WI38 (cell line): ENCODE measurements around the gene KLHL29.

Source experiments
- H3K4me3 ChIP-seq: 2 replicates; pipeline ENCODE4 v1.5.1; 2011; ENCODE audit warnings: low read depth, mild to moderate bottlenecking, control low read depth, low read length
- CTCF ChIP-seq: IDR thresholded peaks from 2 replicates; pipeline ENCODE4 v1.5.1; 2012; ENCODE audit warnings: low read depth, mild to moderate bottlenecking, control low read depth, low read length

KLHL29 gene

GRCh38 chr2:23349508-23349907 is 35.5 kb upstream of the KLHL29 start:
- no peak overlapping the region for H3K4me3 ChIP-seq
- TF ChIP-seq CTCF: no peak

- TF ChIP-seq CTCF: no peak
Observed at GRCh38 chr2:23350041-23350791, 34.8 kb upstream of the KLHL29 start.

GRCh38 chr2:23350792-23351355 is 34.1 kb upstream of the KLHL29 start:
- no peak overlapping the region for H3K4me3 ChIP-seq
- no peak for TF ChIP-seq CTCF

More at GRCh38 chr2:23350041-23350791, 34.8 kb upstream of the KLHL29 start:
- H3K4me3 ChIP-seq: no peak overlapping the region

GRCh38 chr2:23351388-23352141 is 33.4 kb upstream of the KLHL29 start:
- H3K4me3 ChIP-seq: no peak overlapping the region
- peak; percentile 76 for TF ChIP-seq CTCF

- TF ChIP-seq CTCF: no peak
Observed at GRCh38 chr2:23354554-23354953, 30.4 kb upstream of the KLHL29 start.

GRCh38 chr2:23355001-23355400 is 30.0 kb upstream of the KLHL29 start:
- no peak for TF ChIP-seq CTCF
- no peak overlapping the region for H3K4me3 ChIP-seq

More at GRCh38 chr2:23354554-23354953, 30.4 kb upstream of the KLHL29 start:
- H3K4me3 ChIP-seq: no peak overlapping the region

- no peak overlapping the region for H3K4me3 ChIP-seq
- TF ChIP-seq CTCF: no peak
Observed at GRCh38 chr2:23356711-23357110, 28.3 kb upstream of the KLHL29 start.
